ENCODE data around the gene B4GALNT2. TPM values are rescaled to one million over a fixed set of nuclear protein-coding genes. Genes with fewer than 3 reads are reported as not detected.
A peak's percentile ranks its signal among the peaks of the same experiment; 100 is the strongest.

The B4GALNT2 gene
- total RNA-seq, 2 donors from 2014 or later: 0.03 TPM; not detected in 1

DNA sequence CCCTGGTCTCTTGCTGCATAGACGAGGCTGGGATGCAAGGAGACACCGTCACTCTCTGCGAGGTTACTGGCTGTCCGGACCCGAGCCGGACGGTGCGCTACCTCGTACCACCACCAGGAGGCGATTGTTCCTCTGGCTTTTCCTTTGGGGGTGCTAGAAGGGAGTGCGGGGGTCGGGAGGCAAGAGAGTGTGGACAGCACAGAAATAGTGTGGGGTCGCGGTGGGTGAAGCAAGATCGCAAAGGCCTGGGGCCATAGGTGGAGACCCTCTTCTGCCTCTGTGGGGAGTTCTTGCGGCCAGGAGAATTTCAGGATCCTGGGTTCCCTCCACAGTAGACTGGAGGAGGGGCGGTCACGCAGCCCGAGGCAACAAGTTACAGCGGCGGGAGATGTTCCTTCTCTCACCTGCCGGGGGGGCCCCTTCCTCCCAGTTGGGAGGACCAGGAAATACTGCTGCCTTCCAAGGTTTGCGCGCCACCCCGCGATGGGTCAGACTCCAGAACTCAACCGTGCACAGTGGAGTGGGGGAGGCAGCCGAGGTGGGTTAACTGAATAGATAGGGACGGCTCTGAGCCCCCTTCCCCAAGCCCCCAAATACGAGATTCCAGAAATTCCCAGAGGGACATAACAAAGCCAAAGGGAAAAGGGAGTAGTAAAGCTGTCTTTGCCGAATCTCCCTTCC, 91.1 kb downstream of the B4GALNT2 start:
- DNase-seq (peak; percentile 69), ATAC-seq (peak in 1 of 2 donors; percentile 43)
- intact Hi-C loops (cut with DNase I): loop anchor here in 1 of 2 donors (10.0 kb wide), 1 partner anchor 71 kb away; no protein-coding TSS in a partner anchor

DNA sequence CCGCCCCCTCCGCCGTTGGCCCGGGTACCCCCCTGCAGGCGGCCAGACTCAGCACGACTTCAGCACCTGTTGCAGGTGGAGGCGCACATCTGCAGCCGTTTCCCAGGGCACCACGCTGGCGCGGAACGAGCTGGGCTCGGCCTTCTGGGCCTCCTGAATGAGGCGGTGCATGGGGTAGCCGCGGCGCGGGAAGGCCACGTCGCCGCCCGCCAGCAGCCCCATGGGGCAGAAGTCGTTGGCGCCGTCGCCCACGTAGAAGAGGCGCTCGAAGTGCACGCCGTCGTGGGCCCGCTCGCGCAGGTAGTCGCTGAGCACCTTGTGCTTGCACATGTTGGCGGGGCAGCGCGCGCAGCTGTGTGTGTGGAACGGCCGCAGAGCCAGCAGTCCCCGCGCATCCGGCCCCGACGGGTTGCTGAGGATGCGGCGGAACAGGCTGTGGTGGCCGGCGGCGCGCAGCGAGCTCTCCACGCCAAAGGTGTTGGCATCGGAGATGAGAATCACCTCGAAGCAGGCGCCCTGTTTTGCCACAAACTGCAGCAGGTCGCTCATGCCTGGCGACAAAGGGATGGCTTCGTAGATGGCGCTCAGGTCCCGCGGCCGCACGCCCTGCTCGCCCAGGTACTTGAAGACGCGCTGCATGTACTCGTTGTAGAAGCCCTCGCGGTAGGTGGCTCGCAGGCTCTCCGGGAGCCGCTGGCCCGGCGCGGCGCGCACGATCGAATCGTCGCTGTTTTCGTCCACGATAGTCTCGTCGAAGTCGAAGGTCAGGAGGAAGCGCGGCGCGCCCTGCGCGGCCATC, 91.8 kb downstream of the B4GALNT2 start:
- ATAC-seq (peak; percentile 22 to 36), DNase-seq (no peak)
- intact Hi-C loops (cut with DNase I): loop anchor here in 1 of 2 donors (10.0 kb wide), 1 partner anchor 70 kb away; no protein-coding TSS in a partner anchor

DNA sequence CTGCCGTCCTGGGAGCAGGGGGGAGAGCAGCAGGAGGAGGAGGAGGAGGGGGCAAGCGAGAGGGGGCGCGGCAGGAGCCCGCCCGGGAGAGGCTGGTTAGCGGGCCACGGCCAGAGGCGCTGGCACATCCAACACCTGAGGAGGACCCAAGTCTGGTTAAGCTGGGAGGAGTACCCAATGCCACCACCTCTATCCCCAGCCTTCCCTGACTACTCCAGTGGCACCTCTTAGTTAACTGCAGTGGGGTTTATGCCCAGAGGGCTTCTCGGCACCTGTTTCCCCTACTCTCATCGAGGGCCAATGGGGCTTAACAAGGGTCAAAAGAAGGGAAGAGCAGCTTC, 92.4 kb downstream of the B4GALNT2 start:
- ATAC-seq (no peak), DNase-seq (no peak)
- intact Hi-C loops (cut with DNase I): loop anchor here (5.0 to 10.0 kb wide), 3 partner anchors 33 to 70 kb away; no protein-coding TSS in a partner anchor

DNA sequence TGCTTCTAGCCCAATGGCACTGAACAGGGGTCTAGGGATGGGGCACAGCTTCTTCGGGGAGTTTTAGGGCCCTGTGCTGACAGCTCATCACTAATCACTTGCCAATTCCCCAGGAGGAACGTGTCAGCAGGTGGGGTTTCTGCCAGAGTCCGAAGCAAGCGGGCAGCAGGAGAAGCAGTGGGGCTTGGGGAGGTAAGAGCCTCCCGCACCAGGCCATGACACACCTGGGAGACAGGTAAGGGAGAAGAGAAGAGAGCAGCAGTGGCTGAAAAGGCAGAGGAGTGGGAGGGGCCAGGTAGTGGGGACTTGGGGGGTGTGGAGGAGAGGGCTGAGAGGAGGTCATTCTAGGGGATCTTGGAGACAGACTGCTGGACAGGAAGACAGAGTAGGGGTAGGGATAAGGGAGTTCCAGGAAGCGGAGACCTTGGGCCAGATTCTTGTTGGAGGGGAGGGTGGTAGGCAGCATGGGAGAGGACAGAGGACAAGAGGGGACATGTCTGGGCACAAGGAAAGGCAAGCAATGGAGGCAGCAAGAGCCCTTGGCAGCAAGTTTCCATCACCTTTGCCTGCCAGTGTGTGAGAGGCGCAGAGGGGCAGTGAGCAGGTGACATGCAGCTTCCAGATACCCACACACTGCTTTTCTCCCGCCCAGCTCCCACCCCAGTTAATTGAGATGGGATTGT, 93.1 kb downstream of the B4GALNT2 start:
- ATAC-seq: no peak
- intact Hi-C loops (cut with DNase I): loop anchor here (5.0 to 10.0 kb wide), 3 partner anchors 33 to 69 kb away; no protein-coding TSS in a partner anchor
- DNase-seq: no peak

Other genes starting within 250 kb of the B4GALNT2 start
- 100 to 1,000 TPM; 356 to 396 TPM for gene ATP5MC1, start 240.0 kb upstream of the B4GALNT2 start, total RNA-seq
- gene UBE2Z, start 224.4 kb upstream of the B4GALNT2 start, total RNA-seq: 10 to 100 TPM; 42.7 to 51.7 TPM
- 100 to 1,000 TPM in 1 of 2 donors, 10 to 100 TPM in 1; 94.7 to 109 TPM for gene SNF8, start 187.9 kb upstream of the B4GALNT2 start, total RNA-seq
- not detected for gene GIP, start 164.2 kb upstream of the B4GALNT2 start, total RNA-seq
- gene IGF2BP1, start 135.4 kb upstream of the B4GALNT2 start, total RNA-seq: under 1 TPM in 1 of 2 donors, not detected in 1; 0.03 TPM
- 1 to 10 TPM; 1.9 to 2.2 TPM for gene GNGT2, start 77.8 kb downstream of the B4GALNT2 start, total RNA-seq
- 10 to 100 TPM in 1 of 2 donors, 1 to 10 TPM in 1; 5.7 to 12.5 TPM for gene ABI3, start 77.9 kb downstream of the B4GALNT2 start, total RNA-seq
- gene PHOSPHO1, start 98.0 kb downstream of the B4GALNT2 start, total RNA-seq: under 1 TPM; 0.31 to 0.41 TPM
- 10 to 100 TPM; 23.4 to 25.2 TPM for gene ZNF652, start 229.5 kb downstream of the B4GALNT2 start, total RNA-seq

All from left cardiac atrium (tissue), 4 donors.